WTC11 (cell line): ENCODE results near the gene CALN1. TPM values are rescaled to one million over a fixed set of nuclear protein-coding genes. Genes with fewer than 3 reads are reported as not detected.

Source experiments
- ATAC-seq: fragments of 200-7000 bp; cut with Tn5 transposase; 2 replicates; pipeline ENCODE4 v1.10.0; 2021; ENCODE audit warnings: mild to moderate bottlenecking, moderate library complexity
- CTCF ChIA-PET: fragments of 300-600 bp; sonication (Branson Sonifier 250); formaldehyde crosslinking; loops from one replicate; lab custom pipeline; 2021; ENCODE audit warnings: antibody characterized with exemption; lab: Charles Lee
- POLR2A ChIA-PET: fragments of 350-600 bp; sonication (Branson Sonifier 250); formaldehyde crosslinking; loops from one replicate; lab custom pipeline; 2021; ENCODE audit warnings: antibody characterized with exemption; lab: Charles Lee
- DNase-seq: peaks from one replicate; pipeline ENCODE4 v3.0.0; 2021; ENCODE audit warnings: low spot score
- H3K27ac Mint-ChIP-seq: 2 replicates; pipeline ENCODE4 v1.8.0; 2021; ENCODE audit warnings: mixed read lengths
- H3K27me3 Mint-ChIP-seq: 2 replicates; pipeline ENCODE4 v1.8.0; 2021; ENCODE audit warnings: low read depth, mild to moderate bottlenecking, moderate library complexity, mixed read lengths
- H3K36me3 Mint-ChIP-seq: 2 replicates; pipeline ENCODE4 v1.8.0; 2021; ENCODE audit warnings: mixed read lengths
- H3K4me1 Mint-ChIP-seq: 2 replicates; pipeline ENCODE4 v1.8.0; 2022; ENCODE audit warnings: mixed read lengths
- H3K4me3 Mint-ChIP-seq: 2 replicates; pipeline ENCODE4 v1.8.0; 2021; ENCODE audit warnings: mild to moderate bottlenecking, moderate library complexity, mixed read lengths
- H3K9me3 Mint-ChIP-seq: 2 replicates; pipeline ENCODE4 v1.8.0; 2021; ENCODE audit warnings: mixed read lengths
- AFF4 ChIP-seq: sonication (generic); formaldehyde crosslinking; IDR thresholded peaks from 2 replicates; pipeline ENCODE4 v1.8.1; 2023; ENCODE audit warnings: mild to moderate bottlenecking, missing genetic modification reagents, borderline replicate concordance
- ATF3 ChIP-seq: sonication (generic); formaldehyde crosslinking; conservative IDR thresholded peaks from 2 replicates; pipeline ENCODE4 v1.8.1; 2022; ENCODE audit warnings: mild to moderate bottlenecking, missing genetic modification reagents
- E2F4 ChIP-seq: sonication (generic); formaldehyde crosslinking; IDR thresholded peaks from 2 replicates; pipeline ENCODE4 v1.8.1; 2022; ENCODE audit warnings: low read depth, mild to moderate bottlenecking, moderate library complexity, missing genetic modification reagents, borderline replicate concordance
- ELF4 ChIP-seq: sonication (generic); formaldehyde crosslinking; IDR thresholded peaks from 2 replicates; pipeline ENCODE4 v1.8.1; 2022; ENCODE audit warnings: low read depth, mild to moderate bottlenecking, moderate library complexity, missing genetic modification reagents
- GABPB1 ChIP-seq: sonication (generic); formaldehyde crosslinking; IDR thresholded peaks from 2 replicates; pipeline ENCODE4 v1.8.1; 2023; ENCODE audit warnings: mild to moderate bottlenecking, missing genetic modification reagents
- GRHL2 ChIP-seq: fragments of 250-450 bp; sonication (Bioruptor Pico); IDR thresholded peaks from 2 replicates; pipeline ENCODE4 v1.8.0; 2022; ENCODE audit warnings: mild to moderate bottlenecking, moderate library complexity; ENCODE audit not compliant: insufficient replicate concordance, severe bottlenecking
- GTF2I ChIP-seq: fragments of 250-450 bp; sonication (Bioruptor Pico); conservative IDR thresholded peaks from 2 replicates; pipeline ENCODE4 v1.4.0; 2021; ENCODE audit warnings: mild to moderate bottlenecking
- JAZF1 ChIP-seq: fragments of 250-450 bp; sonication (Bioruptor Pico); IDR thresholded peaks from 2 replicates; pipeline ENCODE4 v1.9.0; 2021; ENCODE audit warnings: moderate library complexity, mild to moderate bottlenecking, inconsistent platforms
- KAT7 ChIP-seq: sonication (generic); formaldehyde crosslinking; IDR thresholded peaks from 2 replicates; pipeline ENCODE4 v1.8.1; 2023; ENCODE audit warnings: missing genetic modification reagents, mild to moderate bottlenecking, borderline replicate concordance
- MLX ChIP-seq: sonication (generic); formaldehyde crosslinking; IDR thresholded peaks from 2 replicates; pipeline ENCODE4 v1.8.1; 2023; ENCODE audit warnings: mild to moderate bottlenecking, missing genetic modification reagents, moderate library complexity
- NFYB ChIP-seq: sonication (generic); formaldehyde crosslinking; conservative IDR thresholded peaks from 2 replicates; pipeline ENCODE4 v1.8.0; 2022; ENCODE audit warnings: low read depth, missing genetic modification reagents
- NR1H2 ChIP-seq: sonication (generic); formaldehyde crosslinking; IDR thresholded peaks from 2 replicates; pipeline ENCODE4 v1.9.0; 2021; ENCODE audit warnings: mild to moderate bottlenecking, moderate library complexity, missing genetic modification reagents
- PREB ChIP-seq: sonication (generic); formaldehyde crosslinking; IDR thresholded peaks from 2 replicates; pipeline ENCODE4 v1.8.1; 2022; ENCODE audit warnings: mild to moderate bottlenecking, missing genetic modification reagents, moderate library complexity, borderline replicate concordance
- PRRX2 ChIP-seq: fragments of 250-450 bp; sonication (Bioruptor Pico); IDR thresholded peaks from 2 replicates; pipeline ENCODE4 v1.8.0; 2021; ENCODE audit warnings: mild to moderate bottlenecking
- SOX15 ChIP-seq: fragments of 250-450 bp; sonication (Bioruptor Pico); IDR thresholded peaks from 2 replicates; pipeline ENCODE4 v1.9.0; 2021; ENCODE audit warnings: mild to moderate bottlenecking
- SP1 ChIP-seq: sonication (generic); formaldehyde crosslinking; conservative IDR thresholded peaks from 2 replicates; pipeline ENCODE4 v1.8.1; 2022; ENCODE audit warnings: missing genetic modification reagents
- ZNF219 ChIP-seq: sonication (generic); formaldehyde crosslinking; IDR thresholded peaks from 2 replicates; pipeline ENCODE4 v1.8.0; 2023; ENCODE audit warnings: missing genetic modification reagents, mild to moderate bottlenecking, borderline replicate concordance
- ZNF232 ChIP-seq: sonication (generic); formaldehyde crosslinking; IDR thresholded peaks from 2 replicates; pipeline ENCODE4 v1.8.0; 2022; ENCODE audit warnings: mild to moderate bottlenecking, missing genetic modification reagents
- ZNF263 ChIP-seq: sonication (generic); formaldehyde crosslinking; IDR thresholded peaks from 2 replicates; pipeline ENCODE4 v1.8.1; 2022; ENCODE audit warnings: low read depth, mild to moderate bottlenecking, moderate library complexity, missing genetic modification reagents
- ZNF671 ChIP-seq: fragments of 250-450 bp; sonication (Bioruptor Pico); IDR thresholded peaks from 2 replicates; pipeline ENCODE4 v1.8.0; 2021; ENCODE audit warnings: mild to moderate bottlenecking
- total RNA-seq: library from RNA; stranded (reverse); gene quantifications from 3 replicates; pipeline ENCODE4 v1.2.3, GENCODE V29; 2021
- TF ChIP-seq, protein P1 (sequence below): sonication (generic); formaldehyde crosslinking; IDR thresholded peaks from 2 replicates; pipeline ENCODE4 v1.8.0; 2023; ENCODE audit warnings: missing genetic modification reagents
- TF ChIP-seq, protein P2 (sequence below): sonication (generic); formaldehyde crosslinking; IDR thresholded peaks from 2 replicates; pipeline ENCODE4 v1.8.0; 2022; ENCODE audit warnings: missing genetic modification reagents
- TF ChIP-seq, protein P3 (sequence below): sonication (generic); formaldehyde crosslinking; IDR thresholded peaks from 2 replicates; pipeline ENCODE4 v1.8.0; 2022; ENCODE audit warnings: mild to moderate bottlenecking, missing genetic modification reagents

CALN1 gene
- total RNA-seq, 1 experiment from 2014 or later, result 10.5 TPM

DNA sequence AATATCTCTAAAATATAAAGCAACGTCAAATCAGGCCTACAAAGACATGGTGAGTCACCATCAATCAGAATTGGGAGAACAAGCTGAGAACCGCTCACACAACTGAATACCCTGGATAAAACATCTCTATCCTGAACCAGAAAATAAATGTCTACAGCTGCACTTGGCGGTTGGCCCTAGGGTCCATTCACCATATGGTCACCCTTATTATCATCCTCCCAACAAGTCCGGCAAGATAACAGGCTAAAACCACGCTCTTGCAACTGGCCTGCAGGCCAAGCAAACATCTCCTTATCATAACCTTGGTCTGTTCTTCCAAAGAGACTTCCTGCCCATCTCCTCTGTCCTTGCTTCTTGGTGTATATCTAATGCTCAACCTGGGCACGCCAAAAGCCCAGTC, 310.7 kb downstream of the CALN1 start:
- Mint-ChIP-seq H3K27ac (0 out of 2 replicates have a peak overlapping the region, but pooled peaks have one; percentile 29), H3K4me1 (no peaks in the 10 kb centered on the region), H3K9me3 (no peaks in the 10 kb centered on the region), H3K4me3 (no peak overlapping the region), H3K27me3 (peaks cover 3% of the 10 kb centered on the region), H3K36me3 (peaks cover 12% of the 10 kb centered on the region)
- TF ChIP-seq PRRX2 (CRISPR knock-in tag) (no peak), MLX (CRISPR knock-in tag) (no peak), KAT7 (CRISPR knock-in tag) (no peak), AFF4 (CRISPR knock-in tag) (no peak), GTF2I (CRISPR knock-in tag) (no peak), ZNF232 (CRISPR knock-in tag) (no peak), ELF4 (no peak), PREB (CRISPR knock-in tag) (no peak), GABPB1 (CRISPR knock-in tag) (no peak), ZNF263 (CRISPR knock-in tag) (no peak), SOX15 (CRISPR knock-in tag) (no peak), ZNF671 (no peak)
- TF ChIP-seq, protein P1, sequence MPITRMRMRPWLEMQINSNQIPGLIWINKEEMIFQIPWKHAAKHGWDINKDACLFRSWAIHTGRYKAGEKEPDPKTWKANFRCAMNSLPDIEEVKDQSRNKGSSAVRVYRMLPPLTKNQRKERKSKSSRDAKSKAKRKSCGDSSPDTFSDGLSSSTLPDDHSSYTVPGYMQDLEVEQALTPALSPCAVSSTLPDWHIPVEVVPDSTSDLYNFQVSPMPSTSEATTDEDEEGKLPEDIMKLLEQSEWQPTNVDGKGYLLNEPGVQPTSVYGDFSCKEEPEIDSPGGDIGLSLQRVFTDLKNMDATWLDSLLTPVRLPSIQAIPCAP, result no peak
- ChIA-PET POLR2A (no interaction called here), CTCF (interaction anchor here (0.9 kb wide), 1 partner anchor 176 kb away, joined by 3 read pairs; no protein-coding TSS in a partner anchor)
- ATAC-seq (no peak), DNase-seq (no peak)

DNA sequence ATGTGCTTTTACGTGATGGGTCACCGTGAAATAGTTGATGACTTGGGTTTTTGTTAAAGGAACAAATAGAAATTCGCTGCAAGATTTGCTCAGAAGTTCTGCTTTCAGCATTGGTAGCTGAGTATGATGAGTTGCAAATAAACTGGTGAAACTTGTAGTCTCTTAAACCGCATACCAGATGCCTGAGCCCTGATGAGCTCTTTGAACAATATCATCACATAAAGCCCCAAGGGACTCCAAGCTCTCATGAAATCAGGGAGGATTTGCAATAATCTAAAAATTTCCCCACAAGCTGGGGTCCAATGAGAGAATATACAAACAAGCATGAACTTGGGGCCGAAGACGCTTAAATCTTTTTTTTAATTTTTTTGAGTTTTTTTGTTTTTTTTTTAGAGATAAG, 312.4 kb downstream of the CALN1 start:
- CTCF ChIA-PET, result interaction anchor here (1.2 kb wide), 1 partner anchor 236 kb away, joined by 3 read pairs; no protein-coding TSS in a partner anchor
- no peak overlapping the region for H3K27ac Mint-ChIP-seq
- no peaks in the 10 kb centered on the region for H3K9me3 Mint-ChIP-seq
- H3K27me3 Mint-ChIP-seq, result peaks cover 3% of the 10 kb centered on the region
- DNase-seq (no peak), ATAC-seq (no peak)
- peaks cover 5% of the 10 kb centered on the region; the same call in 1 of the 2 replicates for H3K4me1 Mint-ChIP-seq
- POLR2A ChIA-PET, result no interaction called here
- no peak overlapping the region for H3K4me3 Mint-ChIP-seq
- H3K36me3 Mint-ChIP-seq, result peaks cover 7% of the 10 kb centered on the region
- TF ChIP-seq E2F4 (CRISPR knock-in tag) (no peak), NR1H2 (CRISPR knock-in tag) (no peak), ATF3 (CRISPR knock-in tag) (no peak), SP1 (CRISPR knock-in tag) (no peak), JAZF1 (CRISPR knock-in tag) (no peak), GRHL2 (no peak), ZNF219 (CRISPR knock-in tag) (no peak), NFYB (CRISPR knock-in tag) (no peak), ELF4 (no peak)
- TF ChIP-seq, protein P1, result no peak
- TF ChIP-seq, protein P2, sequence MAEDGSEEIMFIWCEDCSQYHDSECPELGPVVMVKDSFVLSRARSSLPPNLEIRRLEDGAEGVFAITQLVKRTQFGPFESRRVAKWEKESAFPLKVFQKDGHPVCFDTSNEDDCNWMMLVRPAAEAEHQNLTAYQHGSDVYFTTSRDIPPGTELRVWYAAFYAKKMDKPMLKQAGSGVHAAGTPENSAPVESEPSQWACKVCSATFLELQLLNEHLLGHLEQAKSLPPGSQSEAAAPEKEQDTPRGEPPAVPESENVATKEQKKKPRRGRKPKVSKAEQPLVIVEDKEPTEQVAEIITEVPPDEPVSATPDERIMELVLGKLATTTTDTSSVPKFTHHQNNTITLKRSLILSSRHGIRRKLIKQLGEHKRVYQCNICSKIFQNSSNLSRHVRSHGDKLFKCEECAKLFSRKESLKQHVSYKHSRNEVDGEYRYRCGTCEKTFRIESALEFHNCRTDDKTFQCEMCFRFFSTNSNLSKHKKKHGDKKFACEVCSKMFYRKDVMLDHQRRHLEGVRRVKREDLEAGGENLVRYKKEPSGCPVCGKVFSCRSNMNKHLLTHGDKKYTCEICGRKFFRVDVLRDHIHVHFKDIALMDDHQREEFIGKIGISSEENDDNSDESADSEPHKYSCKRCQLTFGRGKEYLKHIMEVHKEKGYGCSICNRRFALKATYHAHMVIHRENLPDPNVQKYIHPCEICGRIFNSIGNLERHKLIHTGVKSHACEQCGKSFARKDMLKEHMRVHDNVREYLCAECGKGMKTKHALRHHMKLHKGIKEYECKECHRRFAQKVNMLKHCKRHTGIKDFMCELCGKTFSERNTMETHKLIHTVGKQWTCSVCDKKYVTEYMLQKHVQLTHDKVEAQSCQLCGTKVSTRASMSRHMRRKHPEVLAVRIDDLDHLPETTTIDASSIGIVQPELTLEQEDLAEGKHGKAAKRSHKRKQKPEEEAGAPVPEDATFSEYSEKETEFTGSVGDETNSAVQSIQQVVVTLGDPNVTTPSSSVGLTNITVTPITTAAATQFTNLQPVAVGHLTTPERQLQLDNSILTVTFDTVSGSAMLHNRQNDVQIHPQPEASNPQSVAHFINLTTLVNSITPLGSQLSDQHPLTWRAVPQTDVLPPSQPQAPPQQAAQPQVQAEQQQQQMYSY (CRISPR knock-in tag), result no peak
- TF ChIP-seq, protein P3, sequence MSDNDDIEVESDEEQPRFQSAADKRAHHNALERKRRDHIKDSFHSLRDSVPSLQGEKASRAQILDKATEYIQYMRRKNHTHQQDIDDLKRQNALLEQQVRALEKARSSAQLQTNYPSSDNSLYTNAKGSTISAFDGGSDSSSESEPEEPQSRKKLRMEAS (CRISPR knock-in tag), result no peak
